Measurements from ENCODE around the gene PLCXD3.
A peak's percentile ranks its signal among the peaks of the same experiment; 100 is the strongest.
"Not testable (repeated sequence)": the region's sequence is repeated elsewhere in the genome, so short reads cannot be mapped to it uniquely, and the experiment has no call there.

PLCXD3 gene

GRCh38 chr5:41493490-41494126, 16.8 kb downstream of the PLCXD3 start:
- DNase-seq (ENCODE audit: low spot score): not testable (repeated sequence)

GRCh38 chr5:41485533-41485932, 24.9 kb downstream of the PLCXD3 start:
- DNase-seq (ENCODE audit: low spot score): no peak

- DNase-seq (ENCODE audit: low spot score): peak; percentile 24
Observed at GRCh38 chr5:41482715-41483114, 27.7 kb downstream of the PLCXD3 start.

GRCh38 chr5:41482173-41482572, 28.2 kb downstream of the PLCXD3 start:
- DNase-seq (ENCODE audit: low spot score): no peak

GRCh38 chr5:41471571-41472208, 38.7 kb downstream of the PLCXD3 start:
- not testable (repeated sequence) for DNase-seq (ENCODE audit: low spot score)

- no peak for DNase-seq (ENCODE audit: low spot score)
Observed at GRCh38 chr5:41465493-41466171, 44.8 kb downstream of the PLCXD3 start.

- no peak for DNase-seq (ENCODE audit: low spot score)
Observed at GRCh38 chr5:41459557-41459956, 50.8 kb downstream of the PLCXD3 start.

GRCh38 chr5:41457094-41457493, 53.3 kb downstream of the PLCXD3 start:
- no peak for DNase-seq (ENCODE audit: low spot score)

GRCh38 chr5:41452506-41452905, 57.9 kb downstream of the PLCXD3 start:
- no peak for DNase-seq (ENCODE audit: low spot score)

- DNase-seq (ENCODE audit: low spot score): no peak
Observed at GRCh38 chr5:41447650-41448510, 62.5 kb downstream of the PLCXD3 start.

GRCh38 chr5:41445937-41446563, 64.4 kb downstream of the PLCXD3 start:
- no peak for DNase-seq (ENCODE audit: low spot score)

GRCh38 chr5:41435276-41435675, 75.1 kb downstream of the PLCXD3 start:
- DNase-seq (ENCODE audit: low spot score): no peak

GRCh38 chr5:41433552-41434181, 76.7 kb downstream of the PLCXD3 start:
- no peak for DNase-seq (ENCODE audit: low spot score)

- no peak for DNase-seq (ENCODE audit: low spot score)
Observed at GRCh38 chr5:41432481-41433253, 77.7 kb downstream of the PLCXD3 start.

- DNase-seq (ENCODE audit: low spot score): no peak
Observed at GRCh38 chr5:41427505-41427904, 82.9 kb downstream of the PLCXD3 start.

GRCh38 chr5:41425736-41426135, 84.7 kb downstream of the PLCXD3 start:
- no peak for DNase-seq (ENCODE audit: low spot score)

GRCh38 chr5:41420492-41421067, 89.8 kb downstream of the PLCXD3 start:
- DNase-seq (ENCODE audit: low spot score): no peak

- DNase-seq (ENCODE audit: low spot score): no peak
Observed at GRCh38 chr5:41418220-41419031, 92.0 kb downstream of the PLCXD3 start.

- DNase-seq (ENCODE audit: low spot score): no peak
Observed at GRCh38 chr5:41416336-41416735, 94.1 kb downstream of the PLCXD3 start.
